Measurements from ENCODE around the gene CNIH4. TPM values are rescaled to one million over a fixed set of nuclear protein-coding genes. Genes with fewer than 3 reads are reported as not detected.

Gene CNIH4
- total RNA-seq, 2 experiments from 2014 or later = 24.1 to 28.6 TPM

DNA sequence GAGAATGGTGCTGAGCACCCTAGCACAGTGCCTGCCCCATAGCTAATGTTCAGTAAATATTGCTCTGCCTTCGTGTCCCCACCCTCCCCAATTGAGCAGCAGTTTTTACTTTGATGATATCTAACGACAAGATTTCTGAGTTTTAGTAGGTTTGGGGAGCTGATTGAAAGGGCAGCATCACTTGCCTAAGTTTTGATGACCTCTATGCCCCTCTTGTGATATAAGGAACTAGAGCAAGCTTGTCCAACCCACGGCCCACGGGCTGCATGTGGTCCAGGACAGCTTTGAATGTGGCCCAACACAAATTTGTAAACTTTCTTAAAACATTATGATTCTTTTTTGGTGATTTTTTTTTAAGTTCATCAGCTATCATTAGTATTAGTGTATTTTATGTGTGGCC, 1.6 kb downstream of the CNIH4 start:
- Histone ChIP-seq H3K4me2 (ENCODE audit: low read length) (peak overlapping the region; percentile 91), H3K9me3 (ENCODE audit: low read length) (no peaks in the 10 kb centered on the region), H3K27ac (ENCODE audit: low read depth, low read length, poor library complexity, severe bottlenecking) (no peak overlapping the region), H3K36me3 (ENCODE audit: insufficient read depth, low read length) (peaks cover 7% of the 10 kb centered on the region; the same call in 1 of the 2 replicates), H2AFZ (ENCODE audit: low read length) (no peak overlapping the region), H3K4me1 (ENCODE audit: insufficient read depth, low read length, poor library complexity, severe bottlenecking) (peaks cover 11% of the 10 kb centered on the region), H3K4me3 (ENCODE audit: low read depth, low read length, poor library complexity, severe bottlenecking) (peak overlapping the region; percentile 77), H3K9me2 (ENCODE audit: insufficient read depth, low read length) (no peaks in the 10 kb centered on the region), H4K20me1 (ENCODE audit: insufficient read depth, low read length) (0 out of 2 replicates have a peak, but pooled peaks cover 7% of the 10 kb centered on the region), H3K79me2 (ENCODE audit: insufficient read depth, low read depth, low read length) (peaks cover 31% of the 10 kb centered on the region; the same call in 1 of the 2 replicates)
- ChIA-PET POLR2A (interaction anchor here (0.6 to 3.8 kb wide), 14 partner anchors 8 to 144 kb away, joined by 3 to 13 read pairs (median 4); no protein-coding TSS in a partner anchor), CTCF (ENCODE audit: unreplicated experiment) (no interaction called here)
- intact Hi-C loops (cut with micrococcal nuclease; ENCODE audit: unreplicated experiment) = loop anchor here (5.0 kb wide), 1 partner anchor 74 kb away; the partner anchor contains the start of gene WDR26
- TF ChIP-seq EZH2phosphoT487 (IDR thresholded peaks at IDR 0.05; ENCODE audit: borderline replicate concordance, low read depth, low read length) = no peak
- TF ChIP-seq, protein P1, sequence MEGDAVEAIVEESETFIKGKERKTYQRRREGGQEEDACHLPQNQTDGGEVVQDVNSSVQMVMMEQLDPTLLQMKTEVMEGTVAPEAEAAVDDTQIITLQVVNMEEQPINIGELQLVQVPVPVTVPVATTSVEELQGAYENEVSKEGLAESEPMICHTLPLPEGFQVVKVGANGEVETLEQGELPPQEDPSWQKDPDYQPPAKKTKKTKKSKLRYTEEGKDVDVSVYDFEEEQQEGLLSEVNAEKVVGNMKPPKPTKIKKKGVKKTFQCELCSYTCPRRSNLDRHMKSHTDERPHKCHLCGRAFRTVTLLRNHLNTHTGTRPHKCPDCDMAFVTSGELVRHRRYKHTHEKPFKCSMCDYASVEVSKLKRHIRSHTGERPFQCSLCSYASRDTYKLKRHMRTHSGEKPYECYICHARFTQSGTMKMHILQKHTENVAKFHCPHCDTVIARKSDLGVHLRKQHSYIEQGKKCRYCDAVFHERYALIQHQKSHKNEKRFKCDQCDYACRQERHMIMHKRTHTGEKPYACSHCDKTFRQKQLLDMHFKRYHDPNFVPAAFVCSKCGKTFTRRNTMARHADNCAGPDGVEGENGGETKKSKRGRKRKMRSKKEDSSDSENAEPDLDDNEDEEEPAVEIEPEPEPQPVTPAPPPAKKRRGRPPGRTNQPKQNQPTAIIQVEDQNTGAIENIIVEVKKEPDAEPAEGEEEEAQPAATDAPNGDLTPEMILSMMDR (conservative IDR thresholded peaks at IDR 0.05; ENCODE audit: low read length) = no peak
- BruUV-seq (replicated peaks) = no TSS peak
- DNase-seq (ENCODE audit: low spot score) = no peak

- H4K20me1 ChIP-seq (ENCODE audit: insufficient read depth, low read length) = 0 out of 2 replicates have a peak, but pooled peaks cover 7% of the 10 kb centered on the region
- no peak overlapping the region for H2AFZ ChIP-seq (ENCODE audit: low read length)
- no peak for DNase-seq (ENCODE audit: low spot score)
- peaks cover 38% of the 10 kb centered on the region; the same call in 1 of the 2 replicates for H3K79me2 ChIP-seq (ENCODE audit: insufficient read depth, low read depth, low read length)
- intact Hi-C loops (cut with micrococcal nuclease; ENCODE audit: unreplicated experiment) = loop anchor here (5.0 kb wide), 1 partner anchor 73 kb away; the partner anchor contains the start of gene WDR26
- ChIA-PET POLR2A (interaction anchor here (0.6 to 0.9 kb wide), 3 partner anchors 11 to 95 kb away, joined by 3 to 5 read pairs (median 3); no protein-coding TSS in a partner anchor), CTCF (ENCODE audit: unreplicated experiment) (no interaction called here)
- BruUV-seq (replicated peaks) = no TSS peak
- H3K4me3 ChIP-seq (ENCODE audit: low read depth, low read length, poor library complexity, severe bottlenecking) = no peak overlapping the region
- no peaks in the 10 kb centered on the region for H3K9me3 ChIP-seq (ENCODE audit: low read length)
- no peak for TF ChIP-seq EZH2phosphoT487 (IDR thresholded peaks at IDR 0.05; ENCODE audit: borderline replicate concordance, low read depth, low read length)
- TF ChIP-seq, protein P1 (conservative IDR thresholded peaks at IDR 0.05; ENCODE audit: low read length) = no peak
- no peaks in the 10 kb centered on the region for H3K9me2 ChIP-seq (ENCODE audit: insufficient read depth, low read length)
- peak overlapping the region; percentile 2; the same call in 1 of the 2 replicates for H3K4me2 ChIP-seq (ENCODE audit: low read length)
- peaks cover 15% of the 10 kb centered on the region for H3K36me3 ChIP-seq (ENCODE audit: insufficient read depth, low read length)
- no peak overlapping the region for H3K27ac ChIP-seq (ENCODE audit: low read depth, low read length, poor library complexity, severe bottlenecking)
- peaks cover 11% of the 10 kb centered on the region for H3K4me1 ChIP-seq (ENCODE audit: insufficient read depth, low read length, poor library complexity, severe bottlenecking)
Observed at GRCh38 chr1:224359207-224359606, 2.5 kb downstream of the CNIH4 start.

GRCh38 chr1:224368409-224368808, 11.7 kb downstream of the CNIH4 start:
- intact Hi-C loops (cut with micrococcal nuclease; ENCODE audit: unreplicated experiment) = no loop called here
- DNase-seq (ENCODE audit: low spot score) = no peak

More at GRCh38 chr1:224368409-224368808, 11.7 kb downstream of the CNIH4 start:
- Histone ChIP-seq H3K4me2 (ENCODE audit: low read length) (no peak overlapping the region), H3K27ac (ENCODE audit: low read depth, low read length, poor library complexity, severe bottlenecking) (no peak overlapping the region), H3K36me3 (ENCODE audit: insufficient read depth, low read length) (peaks cover 93% of the 10 kb centered on the region), H4K20me1 (ENCODE audit: insufficient read depth, low read length) (no peaks in the 10 kb centered on the region), H2AFZ (ENCODE audit: low read length) (no peak overlapping the region), H3K79me2 (ENCODE audit: insufficient read depth, low read depth, low read length) (peaks cover 8% of the 10 kb centered on the region; the same call in 1 of the 2 replicates), H3K9me2 (ENCODE audit: insufficient read depth, low read length) (no peaks in the 10 kb centered on the region), H3K4me3 (ENCODE audit: low read depth, low read length, poor library complexity, severe bottlenecking) (no peak overlapping the region), H3K4me1 (ENCODE audit: insufficient read depth, low read length, poor library complexity, severe bottlenecking) (no peaks in the 10 kb centered on the region), H3K9me3 (ENCODE audit: low read length) (no peaks in the 10 kb centered on the region)
- ChIA-PET POLR2A (interaction anchor here (0.9 kb wide), 1 partner anchor 31 kb away, joined by 3 read pairs; no protein-coding TSS in a partner anchor), CTCF (ENCODE audit: unreplicated experiment) (no interaction called here)
- BruUV-seq (replicated peaks) = no TSS peak
- TF ChIP-seq EZH2phosphoT487 (IDR thresholded peaks at IDR 0.05; ENCODE audit: borderline replicate concordance, low read depth, low read length) = no peak
- TF ChIP-seq, protein P1 (conservative IDR thresholded peaks at IDR 0.05; ENCODE audit: low read length) = no peak
